GM18907 (cell line): ENCODE measurements around the gene CYP2R1.

ENCODE experiments used
- ATAC-seq: cut with Tn5 transposase; IDR thresholded peaks from one replicate; pipeline ENCODE4 v1.9.1; 2021; ENCODE audit warnings: mild to moderate bottlenecking, moderate library complexity; ENCODE audit not compliant: unreplicated experiment

The CYP2R1 gene

DNA sequence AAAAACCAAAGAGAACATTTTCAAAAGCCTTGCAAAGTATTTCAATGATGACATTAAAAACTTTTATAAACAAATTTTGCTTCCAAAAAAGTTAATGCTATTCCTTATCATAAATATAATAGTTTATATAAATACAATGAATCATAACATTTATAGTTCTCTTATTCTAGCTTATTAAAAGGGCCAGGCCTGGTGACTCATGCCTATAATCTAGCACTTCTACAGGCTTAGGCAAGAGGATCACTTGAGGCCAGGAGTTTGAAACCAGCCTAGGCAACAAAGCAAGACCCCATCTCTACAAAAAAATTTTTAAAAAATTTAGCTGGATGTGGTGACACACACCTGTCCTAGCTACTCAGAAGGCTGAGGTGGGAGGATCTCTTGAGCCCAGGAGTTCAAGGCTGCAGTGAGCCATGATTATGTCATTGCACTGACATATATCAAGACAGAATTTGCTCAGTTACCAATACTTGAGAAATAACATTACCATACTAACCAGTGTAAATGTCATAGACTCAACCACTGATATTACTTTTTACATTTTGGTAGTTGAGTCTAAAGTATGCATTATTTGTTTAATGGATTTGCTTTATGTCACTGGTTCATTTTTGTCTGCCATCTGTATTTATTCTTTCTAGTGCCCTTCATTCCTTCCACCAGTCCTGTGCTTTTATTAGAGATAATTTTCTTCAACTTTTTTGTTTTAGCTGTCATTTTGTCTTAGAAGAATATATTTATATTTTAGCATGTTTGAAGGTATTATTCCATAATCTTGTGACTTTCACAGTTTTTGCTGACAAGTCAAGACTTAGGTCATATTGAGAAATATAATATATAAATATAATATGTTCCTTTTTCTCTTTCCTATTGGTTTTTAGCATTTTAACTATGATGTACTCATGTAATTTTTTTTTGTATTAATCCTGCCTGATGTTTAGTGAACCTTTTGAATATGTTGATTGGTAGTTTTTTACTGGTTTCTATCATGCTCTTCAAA is 56.2 kb downstream of the CYP2R1 start:
- no peak for ATAC-seq
